WTC11 (cell line): ENCODE results near the gene ARIH2. TPM values are rescaled to one million over a fixed set of nuclear protein-coding genes. Genes with fewer than 3 reads are reported as not detected.

Source experiments
- CTCF ChIP-seq: fragments of 200-600 bp; IDR thresholded peaks from 2 replicates; pipeline ENCODE4 v1.8.0; 2022; ENCODE audit warnings: antibody characterized with exemption
- E2F4 ChIP-seq: sonication (generic); formaldehyde crosslinking; IDR thresholded peaks from 2 replicates; pipeline ENCODE4 v1.8.1; 2022; ENCODE audit warnings: low read depth, mild to moderate bottlenecking, moderate library complexity, missing genetic modification reagents, borderline replicate concordance
- ERG ChIP-seq: fragments of 250-450 bp; sonication (Bioruptor Pico); IDR thresholded peaks from 2 replicates; pipeline ENCODE4 v1.8.0; 2021; ENCODE audit warnings: mild to moderate bottlenecking
- FOXP4 ChIP-seq: sonication (generic); formaldehyde crosslinking; IDR thresholded peaks from 2 replicates; pipeline ENCODE4 v1.8.0; 2022; ENCODE audit warnings: mild to moderate bottlenecking, missing genetic modification reagents
- NR3C1 ChIP-seq: sonication (generic); formaldehyde crosslinking; conservative IDR thresholded peaks from 2 replicates; pipeline ENCODE4 v1.8.1; 2023; ENCODE audit warnings: low read depth, mild to moderate bottlenecking, missing genetic modification reagents
- SP1 ChIP-seq: sonication (generic); formaldehyde crosslinking; conservative IDR thresholded peaks from 2 replicates; pipeline ENCODE4 v1.8.1; 2022; ENCODE audit warnings: missing genetic modification reagents
- TEAD1 ChIP-seq: sonication (generic); formaldehyde crosslinking; IDR thresholded peaks from 2 replicates; pipeline ENCODE4 v1.8.0; 2022; ENCODE audit warnings: mild to moderate bottlenecking, missing genetic modification reagents
- ZBTB21 ChIP-seq: sonication (generic); formaldehyde crosslinking; IDR thresholded peaks from 2 replicates; pipeline ENCODE4 v1.8.1; 2023; ENCODE audit warnings: mild to moderate bottlenecking, missing genetic modification reagents, borderline replicate concordance
- ZNF121 ChIP-seq: sonication (generic); formaldehyde crosslinking; IDR thresholded peaks from 2 replicates; pipeline ENCODE4 v1.8.0; 2023; ENCODE audit warnings: missing genetic modification reagents
- ZNF425 ChIP-seq: fragments of 250-450 bp; sonication (Bioruptor Pico); conservative IDR thresholded peaks from 2 replicates; pipeline ENCODE4 v1.9.0; 2021; ENCODE audit warnings: mild to moderate bottlenecking
- ZSCAN18 ChIP-seq: fragments of 250-450 bp; sonication (Bioruptor Pico); IDR thresholded peaks from 2 replicates; pipeline ENCODE4 v2.1.2; 2022; ENCODE audit warnings: mild to moderate bottlenecking, moderate library complexity
- total RNA-seq: library from RNA; stranded (reverse); gene quantifications from 3 replicates; pipeline ENCODE4 v1.2.3, GENCODE V29; 2021
- TF ChIP-seq, protein P1 (sequence below): sonication (generic); formaldehyde crosslinking; IDR thresholded peaks from 2 replicates; pipeline ENCODE4 v1.8.1; 2023; ENCODE audit warnings: mild to moderate bottlenecking, missing genetic modification reagents, borderline replicate concordance
- TF ChIP-seq, protein P2 (sequence below): fragments of 250-450 bp; sonication (Bioruptor Pico); IDR thresholded peaks from 2 replicates; pipeline ENCODE4 v1.9.0; 2021; ENCODE audit warnings: mild to moderate bottlenecking, borderline replicate concordance
- TF ChIP-seq, protein P3 (sequence below): sonication (generic); formaldehyde crosslinking; IDR thresholded peaks from 2 replicates; pipeline ENCODE4 v1.8.1; 2022; ENCODE audit warnings: missing genetic modification reagents, borderline replicate concordance

ARIH2 gene
- total RNA-seq, 1 experiment from 2014 or later, result 134 TPM

DNA sequence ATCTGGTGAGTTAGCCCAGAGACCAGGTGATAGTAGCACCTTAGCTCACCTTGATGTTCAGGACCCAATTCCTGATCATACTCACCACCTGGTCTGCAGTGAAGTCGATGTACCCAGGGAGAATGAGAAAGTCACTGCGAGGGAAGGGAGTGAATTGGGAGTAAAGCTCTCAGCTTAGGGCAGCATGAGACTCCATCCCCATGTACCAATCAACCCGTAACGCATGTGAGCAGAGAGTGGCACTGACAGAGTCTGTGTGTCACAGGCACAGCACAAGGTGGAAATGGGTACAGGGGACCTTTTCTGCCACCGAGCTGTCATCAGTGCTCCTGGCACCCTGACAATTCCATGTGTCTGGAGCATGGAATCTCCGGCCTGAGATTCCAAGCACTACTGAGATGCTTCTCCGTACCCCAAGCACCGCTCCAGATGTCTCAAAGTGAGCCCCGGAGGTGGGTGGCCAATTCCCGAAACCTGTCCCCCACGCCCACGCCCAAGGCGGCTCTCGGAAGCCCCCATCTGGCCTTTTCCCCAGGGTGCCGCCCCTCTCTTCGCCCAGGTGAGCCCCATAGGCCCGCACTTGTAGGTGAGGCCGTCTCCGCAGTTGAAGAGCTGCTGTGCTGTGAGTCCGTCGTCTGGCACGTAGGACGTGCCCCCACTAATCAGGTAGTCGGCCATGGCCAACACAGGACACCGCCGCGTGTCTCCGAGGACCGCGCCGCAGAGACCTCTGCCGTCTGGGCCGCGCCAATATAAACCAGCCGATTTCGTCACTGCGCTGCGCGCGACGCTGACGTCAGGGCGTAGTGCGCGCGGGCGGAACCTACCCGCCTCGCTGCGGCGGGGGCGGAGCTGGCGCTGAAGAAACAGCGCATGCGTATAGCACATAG is 110.3 kb downstream of the ARIH2 start, which contains the start of gene IMPDH2 (continued):
- TF ChIP-seq CTCF, result no peak
- TF ChIP-seq TEAD1 (CRISPR knock-in tag), result peak; percentile 49; the same call in 1 of the 2 replicates
- TF ChIP-seq ZBTB21 (CRISPR knock-in tag), result peak; percentile 96
- TF ChIP-seq, protein P1, sequence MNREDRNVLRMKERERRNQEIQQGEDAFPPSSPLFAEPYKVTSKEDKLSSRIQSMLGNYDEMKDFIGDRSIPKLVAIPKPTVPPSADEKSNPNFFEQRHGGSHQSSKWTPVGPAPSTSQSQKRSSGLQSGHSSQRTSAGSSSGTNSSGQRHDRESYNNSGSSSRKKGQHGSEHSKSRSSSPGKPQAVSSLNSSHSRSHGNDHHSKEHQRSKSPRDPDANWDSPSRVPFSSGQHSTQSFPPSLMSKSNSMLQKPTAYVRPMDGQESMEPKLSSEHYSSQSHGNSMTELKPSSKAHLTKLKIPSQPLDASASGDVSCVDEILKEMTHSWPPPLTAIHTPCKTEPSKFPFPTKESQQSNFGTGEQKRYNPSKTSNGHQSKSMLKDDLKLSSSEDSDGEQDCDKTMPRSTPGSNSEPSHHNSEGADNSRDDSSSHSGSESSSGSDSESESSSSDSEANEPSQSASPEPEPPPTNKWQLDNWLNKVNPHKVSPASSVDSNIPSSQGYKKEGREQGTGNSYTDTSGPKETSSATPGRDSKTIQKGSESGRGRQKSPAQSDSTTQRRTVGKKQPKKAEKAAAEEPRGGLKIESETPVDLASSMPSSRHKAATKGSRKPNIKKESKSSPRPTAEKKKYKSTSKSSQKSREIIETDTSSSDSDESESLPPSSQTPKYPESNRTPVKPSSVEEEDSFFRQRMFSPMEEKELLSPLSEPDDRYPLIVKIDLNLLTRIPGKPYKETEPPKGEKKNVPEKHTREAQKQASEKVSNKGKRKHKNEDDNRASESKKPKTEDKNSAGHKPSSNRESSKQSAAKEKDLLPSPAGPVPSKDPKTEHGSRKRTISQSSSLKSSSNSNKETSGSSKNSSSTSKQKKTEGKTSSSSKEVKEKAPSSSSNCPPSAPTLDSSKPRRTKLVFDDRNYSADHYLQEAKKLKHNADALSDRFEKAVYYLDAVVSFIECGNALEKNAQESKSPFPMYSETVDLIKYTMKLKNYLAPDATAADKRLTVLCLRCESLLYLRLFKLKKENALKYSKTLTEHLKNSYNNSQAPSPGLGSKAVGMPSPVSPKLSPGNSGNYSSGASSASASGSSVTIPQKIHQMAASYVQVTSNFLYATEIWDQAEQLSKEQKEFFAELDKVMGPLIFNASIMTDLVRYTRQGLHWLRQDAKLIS, result peak; percentile 99
- peak; percentile 94 for TF ChIP-seq SP1 (CRISPR knock-in tag)
- TF ChIP-seq ZNF121 (CRISPR knock-in tag), result no peak
- peak; percentile 92 for TF ChIP-seq ERG
- TF ChIP-seq NR3C1, result peak; percentile 91; the same call in 1 of the 2 replicates
- TF ChIP-seq, protein P2, sequence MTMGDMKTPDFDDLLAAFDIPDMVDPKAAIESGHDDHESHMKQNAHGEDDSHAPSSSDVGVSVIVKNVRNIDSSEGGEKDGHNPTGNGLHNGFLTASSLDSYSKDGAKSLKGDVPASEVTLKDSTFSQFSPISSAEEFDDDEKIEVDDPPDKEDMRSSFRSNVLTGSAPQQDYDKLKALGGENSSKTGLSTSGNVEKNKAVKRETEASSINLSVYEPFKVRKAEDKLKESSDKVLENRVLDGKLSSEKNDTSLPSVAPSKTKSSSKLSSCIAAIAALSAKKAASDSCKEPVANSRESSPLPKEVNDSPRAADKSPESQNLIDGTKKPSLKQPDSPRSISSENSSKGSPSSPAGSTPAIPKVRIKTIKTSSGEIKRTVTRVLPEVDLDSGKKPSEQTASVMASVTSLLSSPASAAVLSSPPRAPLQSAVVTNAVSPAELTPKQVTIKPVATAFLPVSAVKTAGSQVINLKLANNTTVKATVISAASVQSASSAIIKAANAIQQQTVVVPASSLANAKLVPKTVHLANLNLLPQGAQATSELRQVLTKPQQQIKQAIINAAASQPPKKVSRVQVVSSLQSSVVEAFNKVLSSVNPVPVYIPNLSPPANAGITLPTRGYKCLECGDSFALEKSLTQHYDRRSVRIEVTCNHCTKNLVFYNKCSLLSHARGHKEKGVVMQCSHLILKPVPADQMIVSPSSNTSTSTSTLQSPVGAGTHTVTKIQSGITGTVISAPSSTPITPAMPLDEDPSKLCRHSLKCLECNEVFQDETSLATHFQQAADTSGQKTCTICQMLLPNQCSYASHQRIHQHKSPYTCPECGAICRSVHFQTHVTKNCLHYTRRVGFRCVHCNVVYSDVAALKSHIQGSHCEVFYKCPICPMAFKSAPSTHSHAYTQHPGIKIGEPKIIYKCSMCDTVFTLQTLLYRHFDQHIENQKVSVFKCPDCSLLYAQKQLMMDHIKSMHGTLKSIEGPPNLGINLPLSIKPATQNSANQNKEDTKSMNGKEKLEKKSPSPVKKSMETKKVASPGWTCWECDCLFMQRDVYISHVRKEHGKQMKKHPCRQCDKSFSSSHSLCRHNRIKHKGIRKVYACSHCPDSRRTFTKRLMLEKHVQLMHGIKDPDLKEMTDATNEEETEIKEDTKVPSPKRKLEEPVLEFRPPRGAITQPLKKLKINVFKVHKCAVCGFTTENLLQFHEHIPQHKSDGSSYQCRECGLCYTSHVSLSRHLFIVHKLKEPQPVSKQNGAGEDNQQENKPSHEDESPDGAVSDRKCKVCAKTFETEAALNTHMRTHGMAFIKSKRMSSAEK, result peak; percentile 89
- peak; percentile 90; the same call in 1 of the 2 replicates for TF ChIP-seq FOXP4
- no peak for TF ChIP-seq ZSCAN18 (CRISPR knock-in tag)
- no peak for TF ChIP-seq ZNF425
- TF ChIP-seq, protein P3, sequence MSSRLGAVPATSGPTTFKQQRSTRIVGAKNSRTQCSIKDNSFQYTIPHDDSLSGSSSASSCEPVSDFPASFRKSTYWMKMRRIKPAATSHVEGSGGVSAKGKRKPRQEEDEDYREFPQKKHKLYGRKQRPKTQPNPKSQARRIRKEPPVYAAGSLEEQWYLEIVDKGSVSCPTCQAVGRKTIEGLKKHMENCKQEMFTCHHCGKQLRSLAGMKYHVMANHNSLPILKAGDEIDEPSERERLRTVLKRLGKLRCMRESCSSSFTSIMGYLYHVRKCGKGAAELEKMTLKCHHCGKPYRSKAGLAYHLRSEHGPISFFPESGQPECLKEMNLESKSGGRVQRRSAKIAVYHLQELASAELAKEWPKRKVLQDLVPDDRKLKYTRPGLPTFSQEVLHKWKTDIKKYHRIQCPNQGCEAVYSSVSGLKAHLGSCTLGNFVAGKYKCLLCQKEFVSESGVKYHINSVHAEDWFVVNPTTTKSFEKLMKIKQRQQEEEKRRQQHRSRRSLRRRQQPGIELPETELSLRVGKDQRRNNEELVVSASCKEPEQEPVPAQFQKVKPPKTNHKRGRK (CRISPR knock-in tag), result no peak
- peak; percentile 74; the same call in 1 of the 2 replicates for TF ChIP-seq E2F4 (CRISPR knock-in tag)
